Skeletal muscle tissue (tissue), 4 donors: ENCODE data around the gene GPC6. TPM values are rescaled to one million over a fixed set of nuclear protein-coding genes. Genes with fewer than 3 reads are reported as not detected.
"Not testable (repeated sequence)": the region's sequence is repeated elsewhere in the genome, so short reads cannot be mapped to it uniquely, and the experiment has no call there.

ENCODE experiments used
- H3K27ac ChIP-seq: one replicate; pipeline ENCODE4 v1.7.0; 2013; ENCODE audit warnings: mild to moderate bottlenecking, low read depth, low read length, inconsistent platforms
- H3K27me3 ChIP-seq, 3 donors: one replicate each; pipeline ENCODE4 v1.7.0; 2013; ENCODE audit warnings: low read length in 3 of 3; ENCODE audit not compliant: control insufficient read depth in 3 of 3, insufficient read depth in 3 of 3
- H3K36me3 ChIP-seq, 3 donors: one replicate each; pipeline ENCODE4 v1.7.0; 2013; ENCODE audit warnings: low read length in 3 of 3; ENCODE audit not compliant: control insufficient read depth in 3 of 3, insufficient read depth in 3 of 3
- H3K4me1 ChIP-seq, 3 donors: one replicate each; pipeline ENCODE4 v1.7.0; 2013; ENCODE audit warnings: low read length in 3 of 3, mild to moderate bottlenecking in 3 of 3; ENCODE audit not compliant: control insufficient read depth in 3 of 3, insufficient read depth in 3 of 3
- H3K4me3 ChIP-seq, 3 donors: one replicate each; pipeline ENCODE4 v1.7.0; 2013; ENCODE audit warnings: low read length in 3 of 3
- H3K9ac ChIP-seq, 3 donors: one replicate each; pipeline ENCODE4 v1.7.0; 2013; ENCODE audit warnings: low read length in 3 of 3, mild to moderate bottlenecking in 3 of 3, moderate library complexity in 2 of 3, low read depth in 1 of 3
- H3K9me3 ChIP-seq, 3 donors: one replicate each; pipeline ENCODE4 v1.7.0; 2013; ENCODE audit warnings: low read length in 3 of 3; ENCODE audit not compliant: control insufficient read depth in 3 of 3
- total RNA-seq: library from RNA; depleted of rRNA; stranded (reverse); fragments of >200 nt; gene quantifications from one replicate; pipeline ENCODE4 v1.2.3, GENCODE V29; 2014
- donor health status: Osteomylitis.

Gene GPC6
- total RNA-seq, 1 donor from 2014 or later = 7.8 TPM

DNA sequence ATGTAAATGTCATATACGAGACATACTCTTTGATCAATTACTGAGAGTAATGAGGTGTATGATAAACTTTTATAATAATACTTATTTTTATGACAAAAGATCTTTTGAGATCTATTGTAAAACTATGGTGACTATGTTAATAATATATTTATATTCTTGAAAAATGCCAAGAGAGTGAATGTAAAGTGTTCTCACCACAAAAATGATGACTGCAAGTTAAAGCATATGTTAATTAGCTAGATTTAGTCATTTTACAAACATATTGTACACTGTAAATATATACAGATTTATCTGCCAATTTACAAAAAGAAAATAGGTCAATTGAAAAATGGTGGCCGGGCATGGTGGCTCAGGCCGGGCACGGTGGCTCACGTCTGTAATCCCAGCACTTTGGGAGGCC, 81.0 kb downstream of the GPC6 start:
- Histone ChIP-seq H3K27ac (no peak overlapping the region), H3K27me3 (no peaks in the 10 kb centered on the region), H3K9ac (no peak overlapping the region), H3K36me3 (no peaks in the 10 kb centered on the region), H3K4me3 (no peak overlapping the region), H3K4me1 (no peaks in the 10 kb centered on the region), H3K9me3 (no peaks in the 10 kb centered on the region)

DNA sequence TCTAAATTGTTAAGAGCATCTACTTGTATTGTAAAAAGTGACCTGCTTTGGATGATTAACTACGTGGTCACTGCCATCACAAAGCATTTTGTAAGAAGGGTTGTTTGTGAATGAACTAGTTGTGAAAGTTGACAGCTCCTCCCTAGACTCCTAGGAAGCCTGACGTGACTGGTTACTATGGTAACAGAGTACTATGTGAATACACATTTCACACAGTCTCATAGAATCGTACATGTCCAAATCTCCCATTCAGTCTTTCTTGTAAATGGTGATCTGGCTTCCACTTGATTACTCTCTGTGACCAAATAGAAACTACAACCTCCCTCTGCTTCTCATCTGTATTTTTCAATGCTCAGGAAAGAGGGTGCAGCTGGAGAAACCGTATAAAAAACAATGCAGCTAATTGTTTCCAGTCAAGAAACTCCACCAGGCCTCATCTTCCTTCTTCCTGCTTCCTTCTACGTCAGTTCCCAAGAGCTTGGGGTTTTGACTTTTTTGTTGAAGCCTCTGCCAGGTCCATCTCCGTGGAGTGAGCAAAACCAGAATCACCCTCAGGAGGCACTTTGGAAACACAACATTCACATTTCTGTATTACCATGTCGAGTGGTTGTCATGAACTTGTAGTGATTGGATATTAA, 83.4 kb downstream of the GPC6 start:
- Histone ChIP-seq H3K9ac (no peak overlapping the region), H3K4me1 (no peaks in the 10 kb centered on the region), H3K4me3 (no peak overlapping the region), H3K27ac (no peak overlapping the region), H3K36me3 (no peaks in the 10 kb centered on the region), H3K9me3 (no peaks in the 10 kb centered on the region), H3K27me3 (no peaks in the 10 kb centered on the region)

DNA sequence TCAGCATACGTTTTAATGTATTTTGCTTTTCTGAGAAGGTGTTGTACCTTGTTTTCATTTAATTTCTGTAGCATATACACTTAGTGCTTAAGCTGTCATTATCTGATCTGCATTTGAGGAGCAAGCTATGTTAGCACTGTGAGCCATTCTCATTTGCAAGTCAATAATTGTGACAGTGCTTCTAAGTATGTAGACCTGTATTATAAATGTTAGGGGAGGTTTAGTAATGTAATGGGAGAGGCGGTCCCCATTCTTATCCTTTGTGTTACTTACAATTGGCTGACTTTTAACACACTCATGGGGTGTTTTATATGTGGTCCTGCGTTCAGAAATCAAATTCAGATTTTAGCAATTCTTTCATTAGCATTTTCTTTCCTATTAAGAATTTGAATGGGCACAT, 90.2 kb downstream of the GPC6 start:
- Histone ChIP-seq H3K27me3 (no peaks in the 10 kb centered on the region), H3K36me3 (no peaks in the 10 kb centered on the region), H3K27ac (no peak overlapping the region), H3K9me3 (no peaks in the 10 kb centered on the region), H3K4me1 (no peaks in the 10 kb centered on the region), H3K4me3 (no peak overlapping the region), H3K9ac (no peak overlapping the region)

GRCh38 chr13:93318534-93319254, 92.1 kb downstream of the GPC6 start:
- Histone ChIP-seq H3K27ac (no peak overlapping the region), H3K4me3 (no peak overlapping the region), H3K4me1 (no peaks in the 10 kb centered on the region), H3K27me3 (no peaks in the 10 kb centered on the region), H3K9me3 (no peaks in the 10 kb centered on the region), H3K9ac (no peak overlapping the region), H3K36me3 (no peaks in the 10 kb centered on the region)

GRCh38 chr13:93320942-93321341, 94.3 kb downstream of the GPC6 start:
- no peak overlapping the region for H3K27ac ChIP-seq
- H3K9me3 ChIP-seq = no peaks in the 10 kb centered on the region
- no peaks in the 10 kb centered on the region for H3K4me1 ChIP-seq
- H3K27me3 ChIP-seq = no peaks in the 10 kb centered on the region
- H3K36me3 ChIP-seq = no peaks in the 10 kb centered on the region
- no peak overlapping the region for H3K9ac ChIP-seq
- no peak overlapping the region for H3K4me3 ChIP-seq

GRCh38 chr13:93323880-93324279, 97.3 kb downstream of the GPC6 start:
- H3K4me1 ChIP-seq, H3K9me3 ChIP-seq, H3K27me3 ChIP-seq, H3K36me3 ChIP-seq, H3K27ac ChIP-seq, H3K4me3 ChIP-seq, H3K9ac ChIP-seq: not testable (repeated sequence)

- Histone ChIP-seq H3K9me3 (peaks cover 0 to 3% (median 0%) of the 10 kb centered on the region in 3 donors), H3K4me1 (no peaks in the 10 kb centered on the region), H3K27ac (no peak overlapping the region), H3K27me3 (no peaks in the 10 kb centered on the region), H3K4me3 (no peak overlapping the region), H3K36me3 (no peaks in the 10 kb centered on the region), H3K9ac (no peak overlapping the region)
These were observed 99.0 kb downstream of the GPC6 start for GRCh38 chr13:93325303-93326233.

- H3K4me1 ChIP-seq = no peaks in the 10 kb centered on the region
- H3K9ac ChIP-seq = no peak overlapping the region
- no peak overlapping the region for H3K27ac ChIP-seq
- H3K4me3 ChIP-seq = no peak overlapping the region
- no peaks in the 10 kb centered on the region for H3K36me3 ChIP-seq
- H3K9me3 ChIP-seq = peaks cover 0 to 3% (median 0%) of the 10 kb centered on the region in 3 donors
- H3K27me3 ChIP-seq = no peaks in the 10 kb centered on the region
These were observed 99.7 kb downstream of the GPC6 start for GRCh38 chr13:93326234-93326811.

- Histone ChIP-seq H3K27ac (no peak overlapping the region), H3K27me3 (no peaks in the 10 kb centered on the region), H3K4me1 (no peaks in the 10 kb centered on the region), H3K9me3 (peaks cover 0 to 3% (median 0%) of the 10 kb centered on the region in 3 donors), H3K4me3 (no peak overlapping the region), H3K9ac (no peak overlapping the region), H3K36me3 (no peaks in the 10 kb centered on the region)
These were observed 102.3 kb downstream of the GPC6 start for GRCh38 chr13:93328943-93329342.
